GM12892 (cell line): ENCODE measurements around the gene IGDCC3.

Source experiments
- POLR2A ChIP-seq: IDR thresholded peaks from 2 replicates; pipeline ENCODE4 v1.6.1; 2011; ENCODE audit warnings: low read depth, low read length, control low read depth
- POLR2AphosphoS5 ChIP-seq: IDR thresholded peaks from 2 replicates; pipeline ENCODE4 v1.6.1; 2011; ENCODE audit warnings: low read depth, low read length, control low read depth
- TAF1 ChIP-seq: IDR thresholded peaks from 2 replicates; pipeline ENCODE4 v1.6.1; 2011; ENCODE audit warnings: low read depth, mild to moderate bottlenecking, control low read depth, low read length, borderline replicate concordance

GRCh38 chr15:65385870-65386258 lies 8.1 kb upstream of the IGDCC3 start:
- no peak for TF ChIP-seq POLR2AphosphoS5
- TF ChIP-seq POLR2A = no peak
- TF ChIP-seq TAF1 = no peak
